ENCODE data around the gene FAF2.
"Not testable (repeated sequence)": the region's sequence is repeated elsewhere in the genome, so short reads cannot be mapped to it uniquely, and the experiment has no call there.

The FAF2 gene

DNA sequence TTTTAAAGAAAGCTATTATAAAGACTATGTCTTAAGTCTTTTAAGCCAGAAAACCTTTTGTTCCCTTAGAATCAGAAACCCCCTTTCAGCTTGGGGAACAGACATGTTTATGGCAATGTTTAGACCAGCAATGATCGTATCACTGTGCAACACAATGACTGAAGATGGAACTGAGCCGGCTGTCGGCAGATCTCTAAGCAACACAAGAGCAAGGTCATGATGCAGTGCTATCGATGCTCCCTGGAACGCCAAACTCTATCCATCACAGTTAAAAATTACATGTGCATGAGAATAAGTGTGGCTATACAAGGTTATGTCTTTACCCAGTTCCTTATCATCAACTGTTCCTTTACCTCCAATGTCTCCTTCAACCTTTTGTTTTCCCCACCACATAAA lies 90.8 kb downstream of the FAF2 start:
- FAIRE-seq = no peak
- no peak for DNase-seq (ENCODE audit: extremely low spot score, insufficient read length, low read depth)

DNA sequence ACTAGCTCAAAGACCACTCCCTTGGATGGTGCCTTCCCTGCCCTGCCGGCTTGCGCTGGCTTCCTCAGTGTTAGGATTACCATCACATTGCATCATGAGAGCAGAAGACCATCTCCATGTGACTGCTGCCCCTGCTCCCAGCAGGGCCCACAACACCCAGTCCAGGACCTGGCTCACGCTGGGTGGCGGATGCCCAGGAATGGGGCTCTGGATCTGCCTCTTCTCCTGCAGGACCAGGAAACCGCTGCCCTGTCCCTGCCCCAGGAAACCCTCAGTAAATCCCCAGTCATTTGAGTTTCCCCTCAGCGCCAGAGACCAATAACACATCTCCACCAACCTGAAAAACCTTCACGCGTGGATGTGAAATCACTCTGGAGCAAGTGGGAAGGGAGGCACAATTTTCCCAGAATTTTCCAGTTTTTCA lies 92.3 kb downstream of the FAF2 start:
- DNase-seq (ENCODE audit: extremely low spot score, insufficient read length, low read depth) (no peak), FAIRE-seq (no peak)

DNA sequence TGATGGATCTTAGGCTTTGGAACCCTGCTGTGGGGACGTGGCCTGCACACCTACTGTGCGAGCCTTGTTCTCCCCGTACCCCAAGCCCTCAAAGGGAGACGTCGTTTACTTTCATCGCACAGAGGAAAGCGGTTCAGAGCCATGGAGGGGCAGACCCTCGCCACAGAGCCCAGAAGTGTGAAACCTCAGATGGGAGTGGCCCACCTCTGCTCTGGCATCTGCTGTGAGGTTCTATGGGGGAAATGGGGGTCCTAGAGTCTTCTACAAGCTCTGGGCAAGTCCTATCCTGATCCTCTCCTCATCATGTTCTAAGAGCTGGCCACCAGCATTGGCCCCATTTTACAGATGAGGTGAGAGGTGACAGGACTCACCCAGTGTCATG lies 92.8 kb downstream of the FAF2 start:
- DNase-seq (ENCODE audit: extremely low spot score, insufficient read length, low read depth) (no peak), FAIRE-seq (no peak)

DNA sequence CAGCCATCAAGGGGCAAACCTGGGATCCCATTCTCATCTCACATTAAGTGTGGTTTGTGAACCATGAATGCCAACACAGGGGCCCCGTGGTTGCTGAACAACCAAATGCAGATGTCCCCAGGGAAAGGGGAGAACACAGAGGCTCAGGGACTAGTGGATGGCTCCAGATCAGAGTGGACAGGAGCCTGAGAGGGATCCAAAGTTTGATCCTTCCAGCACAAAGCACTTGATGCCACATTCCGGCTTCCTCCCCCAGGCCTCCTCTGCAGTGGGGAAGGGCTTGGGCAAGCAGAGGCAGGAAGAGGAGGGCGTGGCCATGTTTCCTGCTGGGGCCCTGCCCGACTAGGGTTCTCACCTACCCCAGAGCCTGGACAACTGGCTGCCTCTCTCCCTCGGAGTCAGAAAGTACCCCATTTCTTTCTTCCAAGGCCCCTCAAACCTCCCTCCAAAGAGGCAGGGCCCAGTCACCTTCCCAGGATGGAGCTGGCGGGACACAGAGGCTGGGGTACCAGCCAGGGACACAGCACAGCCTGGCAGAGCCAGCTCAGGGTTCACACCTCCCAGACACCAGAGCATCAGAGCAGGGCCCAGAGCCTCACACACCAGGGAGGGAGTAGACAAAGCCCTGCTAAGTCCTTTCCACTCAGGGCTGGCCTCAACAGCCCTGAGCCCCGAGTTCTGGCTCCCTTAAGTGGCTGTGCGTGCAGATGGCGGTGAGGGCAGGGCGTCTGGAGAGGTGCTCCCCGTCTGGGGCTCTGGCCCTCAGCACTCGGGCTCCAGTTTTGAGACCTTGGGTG lies 93.4 kb downstream of the FAF2 start:
- no peak for DNase-seq (ENCODE audit: extremely low spot score, insufficient read length, low read depth)
- FAIRE-seq = peak; percentile 77

DNA sequence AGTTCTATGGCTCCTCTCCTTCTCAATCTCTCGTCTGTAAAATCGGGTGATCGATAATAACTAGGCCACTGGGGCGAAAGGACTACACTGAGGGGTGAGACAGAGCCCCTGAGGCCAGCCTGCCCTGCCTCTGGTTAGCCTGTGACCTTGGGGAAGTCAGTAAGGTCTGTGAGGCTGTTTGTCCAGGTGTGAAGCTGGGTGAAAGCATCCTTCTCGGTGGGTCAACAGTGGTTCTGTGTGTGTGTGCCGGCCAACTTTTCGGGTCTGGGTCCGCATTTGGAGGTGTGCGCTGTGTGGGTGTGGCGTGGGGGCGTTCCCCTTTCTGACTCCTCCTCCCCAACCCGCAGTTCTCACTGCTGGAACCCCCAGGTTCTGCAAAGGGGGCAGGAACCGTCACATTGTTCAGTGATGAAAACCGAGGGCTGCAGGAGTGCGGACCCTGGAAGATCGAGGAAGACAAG lies 94.0 kb downstream of the FAF2 start:
- FAIRE-seq (peak; percentile 35), DNase-seq (ENCODE audit: extremely low spot score, insufficient read length, low read depth) (no peak)

DNA sequence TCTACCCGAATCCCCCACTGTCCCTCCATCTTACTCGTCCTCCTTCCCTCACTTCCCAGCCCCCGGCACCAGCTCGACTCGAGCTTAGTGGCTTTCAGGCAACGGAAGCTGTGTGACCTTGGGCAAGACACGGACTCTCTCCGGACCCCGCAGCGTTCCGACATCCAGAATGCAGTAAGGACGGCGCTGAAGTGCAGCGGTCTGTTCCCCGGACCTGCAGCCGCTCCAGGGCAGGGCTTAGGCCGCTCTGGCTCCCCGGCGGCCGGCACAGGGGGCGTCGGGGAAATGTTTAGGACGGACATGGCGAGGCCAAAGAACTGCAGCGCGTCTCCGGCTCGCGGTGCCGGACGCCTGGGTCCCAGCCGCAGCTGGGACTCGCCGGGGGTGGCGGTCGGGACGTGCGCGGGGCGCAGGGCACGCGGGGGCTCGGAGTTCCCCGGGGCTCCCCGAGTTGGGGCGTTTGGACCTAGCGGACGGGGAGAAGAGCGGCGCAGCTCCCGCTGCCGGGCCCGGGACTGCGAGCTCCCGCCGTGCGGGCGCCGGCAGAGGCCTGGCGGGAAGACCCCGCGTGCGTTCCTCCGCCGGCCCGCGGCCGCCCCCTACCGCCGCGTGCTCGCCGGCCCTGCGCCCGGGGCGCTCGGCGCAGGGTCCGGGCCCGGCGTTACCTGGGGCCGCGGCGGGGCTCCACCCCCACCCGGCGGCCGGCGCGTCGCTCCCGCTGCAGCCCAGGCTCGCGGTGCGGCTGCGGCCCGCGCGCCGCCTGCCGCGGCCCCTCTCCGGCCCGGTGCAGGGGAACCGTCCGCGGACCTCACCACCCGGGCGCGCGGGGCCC lies 94.6 kb downstream of the FAF2 start:
- DNase-seq (ENCODE audit: extremely low spot score, insufficient read length, low read depth) (no peak), FAIRE-seq (no peak)

DNA sequence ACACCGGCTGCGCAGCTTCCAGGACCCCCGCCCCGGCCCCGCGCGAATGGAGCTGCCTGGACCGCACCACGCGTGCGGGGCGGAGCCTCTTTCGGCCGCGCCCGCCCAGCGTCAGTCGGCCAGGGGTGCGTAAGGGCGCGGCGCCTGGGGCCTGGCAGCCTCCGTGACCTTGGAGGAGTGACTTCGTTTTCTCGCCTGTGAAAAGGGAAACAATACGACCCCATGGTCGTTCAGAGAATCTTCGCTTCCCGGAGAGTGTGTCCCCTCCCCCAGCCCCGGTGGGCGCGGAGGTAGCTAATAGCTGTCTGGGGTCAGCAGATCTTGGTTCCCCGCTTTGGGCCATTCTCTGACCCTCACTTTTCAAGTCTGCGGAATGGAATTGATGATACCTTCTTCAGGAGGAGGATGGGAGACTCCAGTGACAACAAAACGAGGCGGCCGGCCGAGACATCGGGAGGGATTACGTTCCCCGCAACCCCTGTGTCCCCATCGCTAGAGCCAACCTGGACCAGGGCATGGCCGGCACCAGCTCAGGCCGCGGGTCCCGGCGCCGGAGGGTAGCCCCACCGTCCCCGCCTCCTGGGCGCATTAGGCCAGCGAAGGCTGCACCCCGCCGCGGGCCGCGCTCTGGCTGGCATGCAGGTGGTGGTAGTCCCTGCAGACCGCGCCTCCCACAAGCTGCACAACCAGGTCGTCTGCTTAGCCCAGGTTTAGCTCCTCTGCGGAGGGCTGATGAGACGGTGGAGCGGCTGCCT lies 95.4 kb downstream of the FAF2 start:
- peak; percentile 44 for FAIRE-seq
- no peak for DNase-seq (ENCODE audit: extremely low spot score, insufficient read length, low read depth)

DNA sequence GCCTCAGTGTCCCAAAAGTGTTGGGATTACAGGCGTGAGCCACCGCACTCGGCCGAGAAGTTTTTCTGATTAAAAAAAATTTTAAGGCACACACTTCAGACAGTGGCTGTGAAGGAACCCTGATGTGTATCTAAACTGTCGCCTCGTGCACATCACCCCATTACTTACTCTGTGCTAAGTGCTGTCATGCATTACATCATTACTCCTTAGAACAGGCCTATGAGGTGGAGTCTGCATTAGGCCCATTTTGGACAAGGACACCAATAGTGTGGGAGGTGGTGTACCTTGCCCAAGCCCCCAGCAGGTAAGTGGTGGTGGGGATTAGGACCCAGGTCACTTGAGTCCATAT lies 97.2 kb downstream of the FAF2 start:
- no peak for FAIRE-seq
- no peak for DNase-seq (ENCODE audit: extremely low spot score, insufficient read length, low read depth)

DNA sequence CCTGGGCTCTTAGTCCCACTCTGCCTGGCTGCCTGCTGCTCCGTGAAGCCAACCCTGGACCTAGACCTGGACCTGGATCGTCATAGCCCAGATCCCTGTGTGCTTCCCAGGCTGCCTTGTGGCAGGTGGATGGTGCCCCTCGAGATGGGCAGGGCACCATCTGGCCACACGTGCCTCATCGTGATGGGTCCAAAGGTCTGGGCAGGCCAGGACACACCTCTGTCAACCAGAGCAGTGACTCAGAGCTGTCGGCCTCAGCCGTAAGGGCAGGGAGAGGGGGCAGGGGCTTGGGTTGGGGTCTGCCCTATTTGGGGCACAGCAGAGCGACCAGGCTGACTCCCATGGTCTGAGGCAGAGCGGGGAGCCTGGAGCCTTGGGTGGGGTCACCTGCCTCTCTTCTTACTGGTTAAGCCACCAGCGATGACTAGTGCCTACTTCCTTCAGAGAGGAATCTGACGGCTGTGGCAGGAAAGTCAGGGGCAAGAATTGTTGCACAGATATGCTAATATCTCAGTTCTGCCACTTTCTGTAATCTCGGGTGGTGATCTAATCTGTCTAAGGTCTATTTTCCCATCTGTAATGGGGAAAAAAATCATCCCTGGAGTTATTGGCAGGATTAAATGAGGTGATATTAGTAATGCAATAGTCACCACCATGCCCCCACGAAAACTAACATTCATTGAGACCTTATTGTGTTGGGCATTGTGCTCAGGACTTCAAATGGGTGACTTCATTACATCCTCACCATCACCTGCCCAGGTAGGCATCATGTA lies 97.7 kb downstream of the FAF2 start:
- DNase-seq (ENCODE audit: extremely low spot score, insufficient read length, low read depth) (no peak), FAIRE-seq (no peak)

DNA sequence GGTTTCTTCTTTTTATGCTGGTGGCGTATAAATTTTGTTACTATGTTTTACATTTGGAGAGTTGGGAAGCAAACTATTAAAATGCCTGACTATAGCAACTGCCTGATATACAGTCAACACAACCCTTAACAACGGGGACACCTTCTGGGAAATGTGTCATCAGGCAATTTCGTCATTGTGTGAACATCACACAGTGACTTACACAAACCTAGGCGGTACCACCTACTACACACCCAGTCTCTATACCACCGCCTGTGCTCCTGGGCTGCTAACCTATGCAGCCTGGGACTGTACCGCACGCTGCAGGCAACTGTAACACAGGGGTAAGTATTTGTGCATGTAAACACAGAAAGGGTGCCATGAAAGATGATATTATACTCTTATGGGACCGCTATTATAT lies 99.6 kb downstream of the FAF2 start:
- FAIRE-seq (no peak), DNase-seq (ENCODE audit: extremely low spot score, insufficient read length, low read depth) (no peak)

DNA sequence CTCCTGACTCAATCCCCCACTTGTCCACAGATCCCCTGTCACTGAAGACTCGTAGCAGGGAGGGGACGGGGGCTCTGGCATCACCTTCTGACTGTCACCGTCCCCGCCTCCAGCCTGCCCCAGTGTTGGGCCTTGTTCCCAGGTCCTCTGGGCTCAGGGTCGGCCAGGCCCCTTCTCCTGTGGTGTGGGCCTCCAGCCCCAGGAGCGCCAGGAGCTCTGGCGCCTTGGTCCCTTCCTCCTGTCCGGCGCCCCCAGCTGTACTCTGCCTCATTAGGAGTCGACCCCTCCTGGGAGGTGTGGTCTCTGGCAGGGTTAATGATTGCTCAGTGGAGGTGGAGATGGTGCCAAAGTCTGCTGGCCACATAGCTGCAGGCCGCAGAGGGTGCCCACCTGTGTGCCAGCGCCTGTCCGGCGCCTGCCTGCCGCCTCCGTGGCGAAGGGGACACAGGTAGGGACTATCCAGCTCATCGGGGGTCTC lies 100.8 kb downstream of the FAF2 start, which contains the start of gene CDHR2:
Gene CDHR2 (plus strand): TSS at position 376 of the 478 bp plus-strand sequence. CDS start 16,011 bp downstream, outside the sequence.
- FAIRE-seq (no peak), DNase-seq (ENCODE audit: extremely low spot score, insufficient read length, low read depth) (no peak)

DNA sequence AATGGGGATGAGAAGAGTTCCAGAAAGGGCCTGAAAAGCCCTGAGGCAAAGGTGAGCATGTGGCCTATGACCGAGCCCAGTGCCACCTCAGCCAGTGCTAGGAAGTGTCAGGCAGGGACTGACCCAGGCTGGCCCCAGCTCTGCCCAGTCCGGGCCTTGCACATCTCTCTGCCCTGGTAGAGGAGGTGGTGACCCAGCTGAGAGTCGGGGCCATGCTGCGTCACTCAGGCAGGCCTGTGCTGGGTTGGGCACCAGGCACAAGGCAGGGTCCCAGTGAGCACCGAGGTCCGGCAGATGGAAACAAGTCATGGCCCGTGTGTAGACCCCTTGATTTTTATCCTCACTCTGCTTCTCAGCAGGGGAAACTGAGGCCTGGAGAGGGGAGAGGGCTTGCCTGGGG lies 101.7 kb downstream of the FAF2 start:
- no peak for FAIRE-seq
- DNase-seq (ENCODE audit: extremely low spot score, insufficient read length, low read depth) = no peak

DNA sequence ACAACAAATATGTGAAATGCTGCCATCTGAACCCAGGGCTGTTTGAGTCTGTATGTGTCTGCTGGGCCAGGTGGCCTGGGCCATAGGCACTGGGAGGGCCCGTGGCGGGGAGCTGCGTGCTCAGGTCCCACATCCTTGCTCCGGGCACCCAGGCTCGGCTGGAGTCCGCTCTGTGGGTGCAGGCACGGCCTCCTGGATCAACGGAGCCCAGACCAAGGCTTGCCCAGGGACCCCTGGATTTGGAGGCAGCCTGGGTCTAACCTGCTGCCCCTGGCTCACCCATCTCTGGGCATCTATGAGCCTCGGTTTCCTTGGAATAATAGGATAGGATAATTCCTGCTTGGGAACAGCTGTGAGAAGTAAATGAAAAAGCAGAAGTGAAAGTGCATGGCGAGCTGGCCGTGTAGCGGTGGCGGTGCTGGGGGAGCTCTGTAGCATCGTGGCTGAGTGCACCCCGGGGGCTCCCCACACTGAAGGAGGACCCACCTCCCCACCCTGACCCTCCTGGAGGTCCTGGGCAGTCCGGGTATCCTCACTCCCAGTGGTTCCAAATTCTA lies 102.2 kb downstream of the FAF2 start:
- DNase-seq (ENCODE audit: extremely low spot score, insufficient read length, low read depth) = no peak

DNA sequence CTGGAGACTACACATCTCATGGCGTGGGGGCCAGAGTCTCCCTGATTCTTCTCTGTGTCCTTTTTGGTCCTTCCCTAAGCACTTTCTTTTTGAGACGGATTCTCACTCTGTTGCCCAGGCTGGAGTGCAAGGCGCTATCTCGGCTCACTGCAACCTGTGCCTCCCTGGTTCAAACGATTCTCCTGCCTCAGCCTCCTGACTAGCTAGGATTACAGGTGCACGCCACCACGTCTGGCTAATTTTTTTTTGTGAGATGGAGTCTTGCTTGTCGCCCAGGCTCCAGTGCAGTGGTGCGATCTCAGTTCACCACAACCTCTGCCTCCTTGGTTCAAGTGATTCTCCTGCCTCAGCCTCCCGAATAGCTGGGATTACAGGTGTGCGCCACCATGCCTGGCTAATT lies 102.8 kb downstream of the FAF2 start:
- not testable (repeated sequence) for FAIRE-seq; DNase-seq (ENCODE audit: extremely low spot score, insufficient read length, low read depth)

More for the DNA sequence above, 102.2 kb downstream of the FAF2 start:
- FAIRE-seq = no peak

DNA sequence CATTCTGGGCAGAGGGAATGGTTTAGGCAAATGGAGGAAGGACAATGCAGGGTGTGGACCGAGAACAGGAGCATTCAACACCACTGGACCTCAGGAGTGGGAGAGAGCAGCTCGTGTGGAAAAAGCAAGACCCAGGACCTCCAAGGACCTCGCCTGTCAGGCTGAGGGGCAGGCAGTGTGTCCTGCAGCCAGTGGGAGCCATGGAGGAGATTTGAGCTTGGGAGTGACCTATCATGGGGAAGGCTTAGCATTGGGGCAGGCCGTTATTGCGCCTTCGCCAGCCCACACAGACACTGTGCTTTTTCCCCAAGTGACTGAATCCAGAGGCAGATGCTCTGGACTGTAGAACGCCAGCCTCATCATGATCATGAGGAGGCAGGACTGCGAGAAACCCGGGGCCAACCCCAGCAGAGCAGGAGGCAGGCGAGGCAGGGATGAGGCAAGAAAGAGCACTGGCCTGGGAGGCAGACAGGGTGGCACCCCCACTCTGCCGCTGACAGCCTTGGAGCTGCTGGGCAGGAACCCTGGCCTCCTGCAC lies 104.2 kb downstream of the FAF2 start:
- no peak for FAIRE-seq
- no peak for DNase-seq (ENCODE audit: extremely low spot score, insufficient read length, low read depth)

DNA sequence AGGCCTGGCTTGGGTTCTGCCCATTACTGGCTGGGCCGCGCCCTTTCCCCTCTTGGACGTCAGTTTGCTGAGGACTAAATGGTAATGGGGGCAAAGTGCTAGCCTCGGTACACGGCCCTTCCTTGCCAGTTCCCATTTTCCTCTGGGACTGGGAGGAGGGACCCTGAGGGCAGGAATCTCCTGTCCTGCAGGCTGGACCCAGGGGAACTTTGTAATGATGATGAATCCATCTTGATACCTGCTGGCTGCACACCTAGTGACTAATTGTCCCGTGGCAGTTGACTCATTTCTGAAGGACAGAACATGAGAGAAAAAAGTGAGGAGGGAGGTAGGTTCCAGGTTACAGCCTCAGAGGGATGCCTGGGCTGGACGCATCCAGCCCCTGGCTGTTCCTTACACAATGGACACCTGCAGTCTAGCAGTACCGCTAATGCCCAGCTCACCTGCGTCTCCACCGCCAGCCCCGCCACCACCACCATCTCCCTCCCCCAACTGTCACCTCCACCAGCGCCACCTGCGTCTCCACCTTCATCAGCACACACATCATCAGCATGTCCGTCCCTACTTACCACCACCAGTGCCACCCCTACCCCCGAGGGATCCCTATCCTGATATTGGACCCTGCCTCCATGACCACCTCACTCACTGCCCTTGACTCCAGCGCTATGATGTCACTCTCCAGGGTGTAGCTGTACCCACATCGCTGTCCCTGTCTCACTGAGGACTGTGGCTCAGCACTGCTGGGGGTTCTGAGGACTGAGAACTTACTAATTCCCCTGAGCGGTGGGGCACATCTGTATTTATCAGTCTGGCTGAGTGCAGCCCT lies 105.3 kb downstream of the FAF2 start:
- no peak for DNase-seq (ENCODE audit: extremely low spot score, insufficient read length, low read depth)
- FAIRE-seq = no peak

DNA sequence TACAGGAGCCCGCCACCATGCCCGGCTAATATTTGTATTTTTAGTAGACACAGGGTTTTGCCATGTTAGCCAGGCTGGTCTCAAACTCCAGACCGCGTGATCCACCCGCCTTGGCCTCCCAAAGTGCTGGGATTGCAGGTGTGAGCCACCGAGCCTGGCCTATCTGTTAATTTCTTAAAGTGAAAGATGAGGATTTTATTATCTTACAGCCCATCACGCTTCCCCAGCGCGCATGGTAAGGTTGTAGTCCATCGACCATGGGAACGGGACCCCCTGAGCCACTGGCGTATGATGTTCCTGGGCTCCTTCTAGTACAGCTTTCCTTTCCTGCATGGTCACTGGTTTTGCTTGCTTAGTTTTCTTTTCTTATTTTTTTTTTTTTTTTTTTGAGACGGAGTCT lies 109.7 kb downstream of the FAF2 start:
- FAIRE-seq (no peak), DNase-seq (ENCODE audit: extremely low spot score, insufficient read length, low read depth) (no peak)
